GM18505 (cell line): ENCODE data around the gene DUSP8.

ENCODE experiments used
- ATAC-seq: cut with Tn5 transposase; IDR thresholded peaks from one replicate; pipeline ENCODE4 v1.9.1; 2021; ENCODE audit not compliant: unreplicated experiment
- POLR2A ChIP-seq: IDR thresholded peaks from 4 replicates; pipeline ENCODE4 v1.6.1; 2011; ENCODE audit warnings: borderline replicate concordance; ENCODE audit not compliant: insufficient read depth, insufficient read length; ENCODE audit errors: extremely low read depth

The DUSP8 gene

DNA sequence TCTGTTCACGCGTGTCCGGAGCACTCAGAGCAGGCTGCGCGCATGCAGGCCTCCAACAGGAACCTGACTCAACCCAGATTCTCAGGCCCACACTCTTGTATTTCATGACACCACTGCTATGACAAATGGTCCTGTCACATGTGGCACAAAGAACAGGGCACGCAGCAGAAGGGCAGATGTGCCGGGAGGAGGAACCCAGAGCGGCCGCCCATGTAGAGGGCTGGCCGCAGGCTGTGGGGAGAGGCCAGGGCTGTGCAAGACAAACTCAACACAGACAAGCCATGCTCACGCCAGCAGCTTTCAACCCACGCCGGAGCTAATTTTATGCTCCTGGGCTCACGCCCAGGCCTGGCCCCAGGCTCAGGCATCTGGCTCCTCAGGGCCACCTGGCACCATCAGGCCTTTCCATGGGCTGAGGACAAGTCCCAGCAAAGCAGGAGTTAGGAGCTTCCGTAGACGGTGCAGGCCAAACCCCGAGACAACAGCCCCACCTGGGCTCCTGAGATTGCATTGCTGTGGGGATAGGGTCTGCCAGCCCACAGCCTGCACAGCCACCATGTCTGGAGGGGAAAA, 40.0 kb downstream of the DUSP8 start:
- TF ChIP-seq POLR2A, result no peak
- no peak for ATAC-seq

DNA sequence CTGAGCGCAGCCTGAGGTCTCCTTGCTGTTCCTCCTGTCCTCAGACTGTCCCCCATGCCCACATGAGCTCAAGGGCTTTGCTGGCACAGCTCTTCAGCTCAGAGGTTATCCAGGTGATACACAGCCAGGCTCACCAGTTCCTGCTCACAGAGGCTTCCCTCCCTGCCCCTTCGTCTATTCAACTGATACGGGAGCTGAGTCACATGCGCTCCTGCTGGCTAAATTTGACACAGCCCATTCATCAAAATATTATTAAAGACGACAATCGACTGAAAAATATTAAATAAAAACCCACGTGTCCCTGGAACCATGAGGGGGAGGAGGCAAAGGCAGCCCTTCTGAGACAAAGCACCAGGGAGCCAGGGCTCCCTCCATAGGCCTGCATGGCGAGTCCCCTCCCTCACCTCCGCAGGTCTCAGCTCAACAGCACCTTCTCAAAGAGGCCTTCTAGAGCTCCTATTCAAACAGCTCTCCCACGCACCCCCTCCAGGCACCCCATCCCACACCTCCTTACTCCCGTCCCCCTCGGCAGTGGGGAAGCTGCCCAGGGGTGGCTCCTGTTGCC, 40.5 kb downstream of the DUSP8 start:
- ATAC-seq, result no peak
- TF ChIP-seq POLR2A, result no peak

DNA sequence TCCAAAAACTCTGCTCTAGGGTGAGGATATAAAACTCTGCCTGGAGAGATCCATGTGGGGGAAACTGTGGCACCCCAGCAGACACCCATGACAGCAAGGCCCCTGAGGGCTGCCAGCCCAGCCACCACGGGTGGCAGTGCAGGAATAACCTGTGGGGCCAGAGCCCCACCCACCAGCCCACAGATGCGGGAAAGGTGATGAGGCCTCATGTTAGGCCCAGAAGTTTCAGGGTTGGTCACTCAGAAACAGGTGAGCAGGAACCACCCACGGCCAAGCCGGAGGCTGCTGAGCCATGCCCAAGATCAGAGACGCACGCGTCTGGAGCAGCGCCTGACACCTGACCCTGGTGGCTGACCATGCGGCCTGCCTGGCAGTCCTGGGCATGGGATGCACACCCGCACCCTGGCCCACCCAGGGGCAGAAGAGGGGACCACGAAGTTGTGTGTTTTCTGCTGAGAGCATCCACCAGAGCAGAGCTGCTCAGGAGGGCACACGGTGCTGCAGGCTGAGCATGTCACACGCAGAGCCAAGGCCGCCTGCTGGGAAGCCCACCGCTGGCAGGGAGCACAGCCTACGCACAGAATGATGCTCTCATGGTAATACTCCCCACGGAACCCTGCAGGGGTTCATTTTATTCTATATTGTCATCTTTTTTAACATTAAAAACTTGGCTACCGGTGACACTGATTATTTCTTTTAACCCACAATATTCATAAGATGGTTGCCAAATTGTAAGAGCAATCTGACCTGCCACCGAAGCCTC, 41.2 kb downstream of the DUSP8 start:
- no peak for ATAC-seq

DNA sequence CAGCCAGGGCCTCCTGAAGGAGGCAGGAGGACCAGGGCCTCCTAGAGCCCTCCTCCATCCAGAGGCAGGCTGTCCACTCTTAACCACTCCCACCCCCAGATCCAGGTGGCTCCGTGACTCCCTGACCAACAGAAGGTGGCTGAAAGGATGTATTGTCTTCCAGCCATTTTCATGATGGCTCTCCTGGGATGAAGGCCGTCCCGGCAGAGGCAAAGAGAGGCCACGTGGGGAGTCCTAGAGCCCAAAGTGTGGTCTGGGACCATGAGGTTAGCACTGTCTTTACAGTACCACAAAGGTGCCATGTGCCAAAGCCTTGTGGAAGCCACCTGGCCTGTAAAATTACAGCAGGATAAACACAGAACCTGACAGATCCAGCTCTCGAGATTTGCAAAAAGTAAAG, 42.3 kb downstream of the DUSP8 start:
- TF ChIP-seq POLR2A, result no peak
- ATAC-seq, result no peak

More for the DNA sequence above, 41.2 kb downstream of the DUSP8 start:
- no peak for TF ChIP-seq POLR2A

DNA sequence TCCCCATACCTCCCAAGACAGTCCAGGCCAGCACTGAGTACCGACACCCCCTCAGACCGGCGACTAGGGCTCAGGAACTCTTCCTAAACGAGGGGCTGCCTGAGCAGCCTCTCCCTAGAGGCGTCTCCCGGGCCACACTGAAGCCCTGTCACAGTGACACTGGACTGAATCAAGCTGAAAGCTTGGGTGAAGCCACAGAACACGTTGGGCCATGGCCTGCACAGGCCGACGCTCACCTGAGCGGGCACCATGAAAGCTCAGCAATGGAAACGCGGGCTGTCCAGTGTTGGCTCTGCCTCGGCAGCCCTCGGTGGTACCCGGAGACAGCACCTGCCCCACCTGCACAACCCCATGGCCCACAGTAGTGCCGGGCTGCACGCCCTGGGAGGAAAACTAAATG, 42.8 kb downstream of the DUSP8 start:
- no peak for TF ChIP-seq POLR2A
- ATAC-seq, result no peak

DNA sequence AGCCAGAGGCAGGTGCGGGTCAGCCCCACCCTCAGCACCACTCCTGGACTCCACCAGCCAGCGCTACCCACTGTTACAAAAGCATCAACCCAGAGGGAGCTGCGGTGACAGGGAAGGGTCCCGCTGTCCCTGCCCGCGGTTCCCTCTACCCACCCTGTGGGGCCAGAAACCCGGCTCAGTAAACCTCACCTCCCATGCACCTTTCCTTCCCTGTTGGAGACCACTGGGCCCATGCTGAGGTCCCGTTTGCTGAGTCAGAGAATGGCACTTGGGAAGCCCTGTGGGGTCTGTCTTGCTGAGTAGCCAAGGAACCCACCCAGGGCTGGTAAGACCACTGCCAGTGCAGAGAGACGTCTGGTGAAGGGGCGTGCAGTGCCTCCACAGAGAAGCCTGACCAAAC, 43.4 kb downstream of the DUSP8 start:
- no peak for ATAC-seq
- TF ChIP-seq POLR2A, result no peak

DNA sequence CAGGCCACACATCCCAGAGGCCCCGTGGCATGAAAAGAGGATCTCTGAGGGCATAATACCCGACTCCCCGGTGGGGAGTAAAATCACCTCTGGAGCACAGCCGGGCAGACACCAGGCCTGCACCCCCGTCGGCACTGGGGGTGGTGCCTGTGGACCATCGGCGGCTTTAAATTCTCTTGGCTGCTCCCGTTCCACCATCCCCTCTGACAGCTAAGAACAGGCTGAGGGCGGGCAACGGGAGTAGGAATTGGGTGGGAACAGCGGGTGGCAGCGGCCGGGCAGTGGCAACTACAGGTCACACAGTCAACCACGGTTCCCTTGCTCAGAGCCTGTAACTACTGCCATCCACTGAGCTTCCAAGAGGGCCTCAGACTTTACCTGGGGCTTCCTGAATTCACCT, 45.3 kb downstream of the DUSP8 start:
- no peak for TF ChIP-seq POLR2A

DNA sequence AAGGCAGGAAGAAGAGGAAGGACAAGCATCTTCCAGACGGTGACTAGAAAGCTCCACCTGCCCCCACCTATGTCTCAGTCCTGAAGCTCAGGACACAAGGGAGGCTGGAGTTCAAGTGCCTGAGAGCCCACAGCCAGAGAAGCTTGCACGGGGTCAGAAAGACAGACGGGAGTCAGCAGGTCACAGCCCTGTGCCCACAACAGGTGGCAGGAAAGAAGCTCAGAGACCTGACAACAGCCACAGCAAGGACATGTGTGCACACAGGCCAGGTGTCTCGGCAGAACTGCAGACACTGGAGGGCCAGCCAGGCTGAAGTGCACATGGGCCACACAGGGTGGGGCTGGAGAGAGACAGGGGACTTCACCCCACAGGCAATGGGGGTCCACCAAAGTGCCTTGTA, 48.3 kb downstream of the DUSP8 start:
- ATAC-seq, result no peak
- TF ChIP-seq POLR2A, result no peak

More for the DNA sequence above, 45.3 kb downstream of the DUSP8 start:
- no peak for ATAC-seq

DNA sequence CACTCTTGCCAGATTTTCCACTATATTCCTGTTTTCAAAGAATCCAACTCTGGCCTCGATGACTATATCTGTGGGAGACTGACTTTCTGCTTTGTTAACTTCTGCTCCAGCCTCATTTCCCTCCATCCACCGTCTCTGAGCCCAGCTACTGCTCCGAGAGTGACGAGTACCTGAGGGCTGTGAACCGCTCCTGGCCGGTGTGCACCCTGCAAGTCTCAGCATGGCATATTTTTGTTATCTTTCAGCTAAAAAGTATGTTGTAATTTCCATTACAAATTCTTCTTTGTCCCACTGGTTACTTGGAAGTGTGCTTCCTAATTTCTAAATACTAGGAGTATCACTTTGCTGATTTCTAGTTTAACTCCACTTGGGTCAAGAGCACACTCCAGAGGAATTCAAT, 49.0 kb downstream of the DUSP8 start:
- no peak for TF ChIP-seq POLR2A

DNA sequence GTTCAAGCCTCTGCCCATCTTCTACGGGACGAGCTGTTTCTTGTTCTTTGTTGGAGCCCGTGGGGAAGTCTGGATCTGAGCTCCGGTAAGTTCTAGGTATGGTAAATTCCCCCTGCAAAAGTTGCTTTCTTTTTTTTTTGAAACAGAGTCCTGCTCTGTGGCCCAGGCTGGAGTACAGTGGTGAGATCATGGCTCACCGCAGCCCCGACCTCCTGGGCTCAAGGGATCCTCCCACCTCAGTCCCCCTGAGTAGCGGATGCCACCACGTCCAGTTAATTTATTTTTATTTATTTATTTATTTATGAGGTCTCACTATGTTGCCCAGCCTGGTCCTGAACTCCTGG, 50.0 kb downstream of the DUSP8 start:
- ATAC-seq, result peak; percentile 24
- no peak for TF ChIP-seq POLR2A

More for the DNA sequence above, 49.0 kb downstream of the DUSP8 start:
- ATAC-seq, result no peak

DNA sequence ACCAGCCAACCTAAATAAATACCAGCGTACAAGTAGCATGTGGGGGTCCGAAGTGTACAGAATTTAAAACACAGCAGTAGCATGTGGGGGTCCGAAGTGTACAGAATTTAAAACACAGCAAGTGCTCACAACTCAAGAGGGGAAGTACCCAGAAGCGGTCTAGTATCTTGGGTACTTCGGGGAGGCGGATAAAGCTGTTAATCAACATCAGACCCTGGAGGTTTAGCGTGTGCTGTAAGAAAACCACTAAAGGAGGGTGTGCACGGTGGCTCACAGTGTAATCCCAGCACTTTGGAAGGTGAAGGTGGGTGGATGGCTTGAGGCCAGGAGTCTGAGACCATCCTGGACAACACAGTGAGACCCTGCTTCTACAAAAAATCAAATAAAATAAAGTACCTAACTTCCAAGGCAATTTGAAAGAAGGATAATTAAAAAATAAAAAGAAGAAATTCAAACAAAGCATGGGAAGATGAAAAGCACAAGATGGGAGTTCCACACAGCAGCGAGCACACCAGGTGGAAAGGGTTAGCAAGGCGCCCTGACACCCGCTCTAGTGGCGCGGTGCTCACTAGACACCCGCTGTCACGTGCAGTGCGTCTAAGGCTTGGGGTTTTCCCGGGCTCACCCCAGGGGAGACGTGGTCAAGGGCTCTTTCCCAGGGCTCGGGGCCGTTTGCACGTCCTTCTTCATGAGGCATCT, 50.5 kb downstream of the DUSP8 start:
- no peak for TF ChIP-seq POLR2A
- ATAC-seq, result peak; percentile 59

DNA sequence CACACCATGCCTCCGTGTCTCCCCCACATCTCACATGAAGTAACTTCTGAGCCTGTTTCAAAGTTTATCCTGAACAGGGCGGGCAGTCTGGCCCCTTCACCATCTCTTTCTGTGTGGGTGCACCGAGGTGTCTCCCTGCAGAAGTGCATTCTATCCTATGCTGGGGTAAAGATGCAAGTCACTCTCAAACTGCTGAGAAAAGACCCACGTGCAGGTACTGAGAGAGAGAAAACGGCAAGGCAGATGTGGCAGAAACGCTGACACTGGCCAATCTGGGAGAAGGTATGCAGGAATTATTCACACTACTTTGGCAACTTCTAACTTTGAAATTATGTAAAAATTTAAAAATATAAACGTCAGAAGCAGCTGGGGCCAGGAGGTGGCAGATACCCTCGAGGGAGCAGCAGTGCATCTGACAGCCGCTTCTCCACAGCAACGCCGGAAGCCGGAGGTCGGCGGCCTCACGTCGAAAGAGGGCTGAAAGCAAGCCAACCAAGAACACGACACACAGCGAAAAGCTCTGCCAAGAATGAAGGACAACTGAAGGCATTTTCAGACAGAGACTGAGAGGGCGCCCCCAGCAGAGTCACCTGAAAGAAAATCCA, 51.3 kb downstream of the DUSP8 start:
- TF ChIP-seq POLR2A, result no peak
- no peak for ATAC-seq

DNA sequence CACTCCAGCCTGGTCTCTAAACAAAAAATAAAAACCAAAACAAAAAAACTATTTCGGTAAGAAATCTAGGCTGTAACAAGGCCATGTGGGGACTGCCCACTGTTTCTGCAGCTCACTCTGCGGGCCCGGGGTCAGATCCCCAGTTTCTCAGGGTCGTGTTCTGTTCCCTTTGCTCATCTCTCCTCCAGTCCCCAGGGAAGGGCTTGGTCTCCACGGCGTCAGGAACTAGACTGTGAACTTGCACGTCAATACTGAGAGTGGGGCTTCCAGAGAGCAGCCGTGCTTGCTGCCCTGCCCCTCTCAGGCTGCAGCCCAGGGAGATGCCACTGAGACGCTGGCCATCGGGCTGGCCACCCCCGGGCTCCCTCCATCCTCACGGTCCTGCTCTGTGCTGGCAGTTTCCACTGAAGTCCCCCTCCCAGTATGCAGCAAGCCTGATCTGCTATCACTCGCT, 51.8 kb downstream of the DUSP8 start:
- no peak for ATAC-seq
- no peak for TF ChIP-seq POLR2A
